Mesendoderm (in vitro differentiated cells): ENCODE measurements around the gene KRTAP10-3.

Experiments used
- DNase-seq: peaks from one replicate; pipeline ENCODE4 v3.0.0; 2013
- H2AK5ac ChIP-seq: 2 replicates; pipeline ENCODE4 v1.6.1; 2013; ENCODE audit warnings: low read length, inconsistent platforms
- H2BK120ac ChIP-seq: 2 replicates; pipeline ENCODE4 v1.6.1; 2013; ENCODE audit warnings: low read depth, mild to moderate bottlenecking, low read length, moderate library complexity, mixed read lengths
- H2BK15ac ChIP-seq: replicated peaks from 2 replicates; pipeline ENCODE4 v1.6.1; 2013; ENCODE audit warnings: low read depth, mild to moderate bottlenecking, moderate library complexity
- H2BK5ac ChIP-seq: 2 replicates; pipeline ENCODE4 v1.6.1; 2013; ENCODE audit warnings: low read length, inconsistent platforms
- H3K18ac ChIP-seq: 2 replicates; pipeline ENCODE4 v1.6.1; 2013; ENCODE audit warnings: mild to moderate bottlenecking, low read length, mixed read lengths
- H3K23ac ChIP-seq: one replicate; pipeline ENCODE4 v1.6.1; 2013; ENCODE audit warnings: low read length
- H3K27ac ChIP-seq: 2 replicates; pipeline ENCODE4 v1.5.1; 2013; ENCODE audit warnings: low read depth, mild to moderate bottlenecking, inconsistent platforms, low read length, moderate library complexity
- H3K27me3 ChIP-seq: 2 replicates; pipeline ENCODE4 v1.6.1; 2013; ENCODE audit warnings: low read length, control low read depth, mild to moderate bottlenecking, inconsistent platforms; ENCODE audit not compliant: insufficient read depth, poor library complexity
- H3K36me3 ChIP-seq: 2 replicates; pipeline ENCODE4 v1.6.1; 2013; ENCODE audit warnings: low read length, inconsistent platforms; ENCODE audit not compliant: control insufficient read depth, insufficient read depth
- H3K4ac ChIP-seq: one replicate; pipeline ENCODE4 v1.6.1; 2013; ENCODE audit warnings: low read depth, mild to moderate bottlenecking, low read length, moderate library complexity
- H3K4me1 ChIP-seq: 2 replicates; pipeline ENCODE4 v1.6.1; 2013; ENCODE audit warnings: low read depth, low read length, inconsistent platforms; ENCODE audit not compliant: control insufficient read depth
- H3K4me2 ChIP-seq: 2 replicates; pipeline ENCODE4 v1.6.1; 2013; ENCODE audit warnings: low read length
- H3K4me3 ChIP-seq: 2 replicates; pipeline ENCODE4 v1.5.1; 2013; ENCODE audit warnings: mild to moderate bottlenecking, low read length
- H3K56ac ChIP-seq: one replicate; pipeline ENCODE4 v1.6.1; 2013; ENCODE audit warnings: low read length
- H3K79me1 ChIP-seq: 2 replicates; pipeline ENCODE4 v1.6.1; 2013; ENCODE audit warnings: low read length, inconsistent platforms
- H3K79me2 ChIP-seq: 2 replicates; pipeline ENCODE4 v1.6.1; 2013; ENCODE audit warnings: mild to moderate bottlenecking, low read length; ENCODE audit not compliant: control insufficient read depth, insufficient read depth
- H3K9ac ChIP-seq: 2 replicates; pipeline ENCODE4 v1.6.1; 2013; ENCODE audit warnings: low read length, inconsistent platforms
- H4K5ac ChIP-seq: one replicate; pipeline ENCODE4 v1.6.1; 2013; ENCODE audit warnings: low read length
- H4K8ac ChIP-seq: one replicate; pipeline ENCODE4 v1.6.1; 2013; ENCODE audit warnings: low read depth, mild to moderate bottlenecking, control low read depth, low read length, moderate library complexity
- WGBS: extraction: QIAGEN DNeasy Blood & Tissue Kit; methylation state at CpG from one replicate; pipeline ENCODE4 v1.1.7; 2013; ENCODE audit warnings: low lambda C conversion rate, missing lambda C conversion rate; ENCODE audit not compliant: insufficient coverage; ENCODE audit errors: extremely low coverage; 5-methylcytosine and 5-hydroxymethylcytosine counted together

The KRTAP10-3 gene

DNA sequence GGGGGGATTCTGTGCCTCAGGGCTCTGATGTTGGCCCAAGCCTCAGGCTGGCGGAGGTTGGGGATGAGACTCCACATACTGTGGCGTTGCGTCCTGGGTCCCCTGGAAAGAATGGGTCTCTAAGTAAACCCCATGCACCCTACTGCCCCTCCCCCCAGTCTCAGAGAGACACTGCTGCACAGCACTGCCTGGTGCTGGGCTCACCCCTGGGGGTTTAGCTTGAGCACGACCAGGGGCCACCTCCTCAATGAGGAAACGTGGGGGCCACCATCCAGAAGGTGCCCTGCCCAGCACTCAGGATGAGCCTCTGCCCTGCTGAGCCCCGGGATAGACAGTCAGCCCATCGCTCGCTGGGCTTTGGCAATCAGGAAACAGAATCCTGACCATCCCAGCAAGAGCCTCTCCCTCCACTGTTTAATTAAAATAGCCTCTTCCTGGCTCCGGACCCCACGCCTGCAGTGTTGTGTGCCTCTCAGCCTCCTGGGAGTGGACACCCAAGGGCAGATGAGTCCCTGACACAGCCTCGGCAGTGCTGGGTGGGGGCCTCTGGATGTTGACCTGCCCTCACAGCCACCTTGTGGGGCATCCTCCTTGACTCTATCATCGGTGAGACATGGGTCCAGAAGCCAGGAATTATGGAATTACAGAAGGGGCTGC, 11.4 kb upstream of the KRTAP10-3 start:
- Histone ChIP-seq H3K27ac (no peak overlapping the region), H3K36me3 (no peaks in the 10 kb centered on the region), H2BK15ac (no peak overlapping the region), H3K79me1 (no peaks in the 10 kb centered on the region), H2AK5ac (no peak overlapping the region), H4K8ac (no peak overlapping the region), H2BK120ac (no peak overlapping the region), H3K23ac (no peak overlapping the region), H3K4me2 (no peak overlapping the region), H3K4ac (no peak overlapping the region), H3K27me3 (no peaks in the 10 kb centered on the region), H2BK5ac (no peak overlapping the region), H3K4me1 (no peaks in the 10 kb centered on the region), H3K18ac (no peak overlapping the region), H4K5ac (no peak overlapping the region), H3K9ac (no peak overlapping the region), H3K56ac (no peak overlapping the region), H3K79me2 (no peaks in the 10 kb centered on the region), H3K4me3 (no peak overlapping the region)
- no CpG with 5 or more reads among the region's 12 CpGs for WGBS
- DNase-seq: no peak

DNA sequence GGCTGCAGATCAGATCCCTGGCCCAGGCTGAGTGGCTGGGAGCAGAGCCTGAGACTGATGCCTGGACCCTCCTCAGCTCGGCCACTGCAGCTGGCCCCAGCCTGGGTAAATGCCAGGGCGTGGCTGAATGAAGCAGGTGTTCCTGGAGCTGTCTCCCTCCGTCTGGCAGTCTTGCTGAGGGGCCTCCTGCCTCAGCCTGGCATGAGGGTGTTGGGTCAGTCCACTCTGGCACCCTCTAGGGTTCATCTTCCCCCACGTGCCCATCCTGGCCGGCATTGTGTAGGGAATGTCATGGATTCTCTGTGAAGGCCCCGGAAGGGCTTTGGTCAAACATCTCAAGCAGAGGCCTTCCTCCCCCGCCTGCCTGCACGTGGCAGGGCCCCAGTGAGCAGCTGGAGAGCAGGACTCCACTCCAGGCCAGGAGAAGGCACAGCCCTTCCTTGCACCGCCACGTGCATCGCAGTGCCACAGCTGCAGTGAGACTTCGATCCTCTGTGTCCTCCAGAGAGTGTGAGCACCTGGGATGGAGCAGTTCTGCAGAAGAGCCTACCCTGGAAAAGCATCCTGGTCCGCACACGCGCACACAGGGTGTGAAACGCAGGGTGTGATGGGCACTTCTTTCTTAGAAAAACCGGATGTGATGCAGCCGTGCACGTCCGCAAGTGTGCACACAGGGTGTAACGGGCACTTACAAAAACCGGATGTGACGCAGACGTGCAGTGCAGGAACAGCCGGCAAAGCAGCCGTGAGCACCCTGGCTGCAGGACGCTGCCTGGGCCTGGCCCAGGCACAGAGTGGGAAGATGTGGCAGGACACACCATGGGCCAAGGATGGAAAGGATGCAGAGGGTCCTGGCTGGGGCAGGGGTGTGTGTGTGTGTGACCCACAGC, 10.3 kb upstream of the KRTAP10-3 start:
- H3K36me3 ChIP-seq: no peaks in the 10 kb centered on the region
- WGBS: no CpG with 5 or more reads among the region's 27 CpGs
- no peaks in the 10 kb centered on the region for H3K79me1 ChIP-seq
- no peak overlapping the region for H3K18ac ChIP-seq
- H2AK5ac ChIP-seq: no peak overlapping the region
- no peaks in the 10 kb centered on the region for H3K27me3 ChIP-seq
- H4K8ac ChIP-seq: no peak overlapping the region
- H3K4me2 ChIP-seq: no peak overlapping the region
- no peak overlapping the region for H3K27ac ChIP-seq
- H4K5ac ChIP-seq: no peak overlapping the region
- H3K23ac ChIP-seq: no peak overlapping the region
- H2BK120ac ChIP-seq: no peak overlapping the region
- no peak overlapping the region for H3K56ac ChIP-seq
- H2BK15ac ChIP-seq: no peak overlapping the region
- H2BK5ac ChIP-seq: no peak overlapping the region
- no peaks in the 10 kb centered on the region for H3K79me2 ChIP-seq
- no peaks in the 10 kb centered on the region for H3K4me1 ChIP-seq
- DNase-seq: no peak
- no peak overlapping the region for H3K9ac ChIP-seq
- H3K4ac ChIP-seq: no peak overlapping the region
- H3K4me3 ChIP-seq: no peak overlapping the region

DNA sequence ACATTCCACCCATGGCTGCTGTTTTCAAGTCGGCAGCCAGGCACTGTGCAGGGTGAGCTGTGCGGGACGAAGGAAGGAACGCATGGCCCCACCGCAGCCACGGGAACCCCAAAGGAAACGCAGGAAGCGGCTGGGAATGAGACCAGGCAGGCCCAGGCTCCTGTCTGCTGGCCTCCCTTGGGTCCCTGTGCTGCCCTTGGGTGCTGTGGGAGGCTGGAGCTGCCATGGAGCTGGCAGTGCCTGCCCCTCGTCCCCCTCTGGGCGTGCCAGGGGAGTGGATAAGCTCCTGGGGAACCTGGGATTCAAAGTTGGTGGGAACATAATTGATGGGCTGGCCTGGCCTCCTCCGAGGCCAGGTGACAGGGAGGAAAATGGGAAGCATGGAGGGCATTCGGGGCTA, 9.7 kb upstream of the KRTAP10-3 start:
- no peak overlapping the region for H3K4me3 ChIP-seq
- no peak overlapping the region for H4K5ac ChIP-seq
- H3K27ac ChIP-seq: no peak overlapping the region
- no peak overlapping the region for H2BK5ac ChIP-seq
- no peaks in the 10 kb centered on the region for H3K36me3 ChIP-seq
- no peak for DNase-seq
- H3K56ac ChIP-seq: no peak overlapping the region
- no CpG with 5 or more reads among the region's 12 CpGs for WGBS
- H3K4me1 ChIP-seq: no peaks in the 10 kb centered on the region
- no peak overlapping the region for H2BK120ac ChIP-seq
- no peak overlapping the region for H3K18ac ChIP-seq
- no peak overlapping the region for H3K4me2 ChIP-seq
- H2BK15ac ChIP-seq: no peak overlapping the region
- H3K27me3 ChIP-seq: no peaks in the 10 kb centered on the region
- no peak overlapping the region for H3K23ac ChIP-seq
- H3K79me1 ChIP-seq: no peaks in the 10 kb centered on the region
- no peak overlapping the region for H2AK5ac ChIP-seq
- no peak overlapping the region for H4K8ac ChIP-seq
- H3K9ac ChIP-seq: no peak overlapping the region
- no peaks in the 10 kb centered on the region for H3K79me2 ChIP-seq
- H3K4ac ChIP-seq: no peak overlapping the region

DNA sequence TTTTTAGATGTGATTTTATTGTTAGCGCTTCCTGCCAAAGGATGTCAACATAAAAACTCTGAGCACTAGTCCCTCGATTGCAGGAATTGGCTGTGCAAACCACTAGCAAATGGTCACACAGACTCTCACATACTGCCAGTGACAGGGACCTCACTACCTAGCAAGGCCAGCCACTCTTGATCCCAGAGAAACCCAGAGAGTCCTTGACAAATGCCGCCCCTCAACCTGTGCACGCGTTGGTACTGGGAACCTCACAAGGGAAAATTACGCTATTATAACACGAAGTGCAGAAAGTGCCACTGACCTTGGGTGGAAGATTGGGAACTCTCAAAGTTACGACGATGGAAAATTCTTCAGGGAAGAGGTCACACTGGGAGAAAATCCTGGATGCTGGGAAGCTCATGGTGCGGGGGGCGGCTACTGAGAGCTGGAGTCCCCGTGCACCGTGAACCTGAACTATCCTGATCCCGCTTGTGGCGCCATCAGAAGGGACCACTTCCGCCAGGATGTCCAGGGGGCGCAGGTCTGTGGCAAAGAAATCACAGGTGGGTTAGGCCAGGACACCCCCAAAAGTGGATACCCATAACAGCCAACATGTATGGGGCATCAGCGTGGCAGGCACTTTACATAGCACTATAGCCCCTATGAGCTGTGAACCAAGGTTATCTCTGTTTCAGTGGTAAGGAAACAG, 9.0 kb upstream of the KRTAP10-3 start:
- no peaks in the 10 kb centered on the region for H3K79me2 ChIP-seq
- no peaks in the 10 kb centered on the region for H3K79me1 ChIP-seq
- no CpG with 5 or more reads among the region's 18 CpGs for WGBS
- no peak overlapping the region for H2BK15ac ChIP-seq
- H3K23ac ChIP-seq: no peak overlapping the region
- no peak overlapping the region for H3K9ac ChIP-seq
- H3K4me2 ChIP-seq: no peak overlapping the region
- no peak overlapping the region for H2BK5ac ChIP-seq
- H4K8ac ChIP-seq: no peak overlapping the region
- no peak overlapping the region for H3K27ac ChIP-seq
- no peak overlapping the region for H4K5ac ChIP-seq
- H3K4me3 ChIP-seq: no peak overlapping the region
- H3K18ac ChIP-seq: no peak overlapping the region
- H3K4me1 ChIP-seq: no peaks in the 10 kb centered on the region
- DNase-seq: no peak
- no peak overlapping the region for H3K56ac ChIP-seq
- H2BK120ac ChIP-seq: no peak overlapping the region
- H2AK5ac ChIP-seq: no peak overlapping the region
- H3K36me3 ChIP-seq: no peaks in the 10 kb centered on the region
- no peak overlapping the region for H3K4ac ChIP-seq
- H3K27me3 ChIP-seq: no peaks in the 10 kb centered on the region

DNA sequence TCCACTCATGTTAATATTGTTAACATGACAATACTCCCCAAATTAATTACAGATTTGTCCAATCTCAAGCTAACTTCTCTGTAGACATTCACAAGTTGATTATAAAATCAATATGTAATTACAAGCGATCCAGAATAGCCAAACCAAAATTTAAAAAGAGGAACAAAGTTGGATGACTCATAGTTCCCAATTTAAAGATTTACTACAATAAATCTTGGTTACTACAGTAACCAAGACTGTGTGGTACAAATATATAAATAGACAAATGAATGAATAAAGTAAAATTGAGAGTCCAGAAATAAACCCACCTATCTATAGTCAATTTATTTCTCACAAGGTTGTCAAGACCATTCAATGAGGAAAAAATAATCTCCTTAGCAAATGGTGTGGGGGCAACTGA, 7.8 kb upstream of the KRTAP10-3 start:
- Histone ChIP-seq H3K4ac (no peak overlapping the region), H3K18ac (no peak overlapping the region), H3K4me2 (no peak overlapping the region), H3K9ac (no peak overlapping the region), H2BK120ac (no peak overlapping the region), H3K36me3 (no peaks in the 10 kb centered on the region), H3K56ac (no peak overlapping the region), H2BK5ac (no peak overlapping the region), H3K4me3 (no peak overlapping the region), H4K5ac (no peak overlapping the region), H4K8ac (no peak overlapping the region), H3K23ac (no peak overlapping the region), H3K4me1 (no peaks in the 10 kb centered on the region), H2BK15ac (no peak overlapping the region), H2AK5ac (no peak overlapping the region), H3K79me1 (no peaks in the 10 kb centered on the region), H3K79me2 (no peaks in the 10 kb centered on the region), H3K27me3 (no peaks in the 10 kb centered on the region), H3K27ac (no peak overlapping the region)
- DNase-seq: no peak
- WGBS: no CpG with 5 or more reads among the region's 1 CpG
